GM12878 (cell line): ENCODE results near the gene MIPOL1. TPM values are rescaled to one million over a fixed set of nuclear protein-coding genes. Genes with fewer than 3 reads are reported as not detected.

ENCODE experiments used
- ATAC-seq: fragments of 200-7000 bp; cut with Tn5 transposase; 3 replicates; pipeline ENCODE4 v1.9.1; 2020; ENCODE audit warnings: mild to moderate bottlenecking, moderate library complexity
- BruUV-seq: library from RNA; stranded (reverse); fragments of 400-500 nt; replicated peaks from 2 replicates; lab custom pipeline; 2021; lab: Mats Ljungman, UMichigan
- CTCF ChIA-PET: fragments of 300-600 bp; sonication (Branson Sonifier 250); formaldehyde crosslinking; extraction: SDS; loops from one replicate; lab custom pipeline; 2021; ENCODE audit warnings: inconsistent platforms; lab: Yijun Ruan, JAX
- POLR2A ChIA-PET: fragments of 350-600 bp; formaldehyde crosslinking; extraction: SDS; loops from one replicate; lab custom pipeline; 2021; ENCODE audit warnings: inconsistent platforms; lab: Charles Lee
- RAD21 ChIA-PET: fragments of 300-600 bp; sonication (Branson Sonifier 250); formaldehyde crosslinking; loops from one replicate; lab custom pipeline; 2023; ENCODE audit warnings: antibody characterized with exemption; ENCODE audit not compliant: unreplicated experiment; lab: Charles Lee
- SMC1A ChIA-PET: fragments of 300-600 bp; sonication (Branson Sonifier 250); formaldehyde crosslinking; loops from one replicate; lab custom pipeline; 2023; ENCODE audit not compliant: unreplicated experiment, uncharacterized antibody; lab: Charles Lee
- DNase-seq: peaks from one replicate; pipeline ENCODE4 v3.0.0-alpha.2; 2011; ENCODE audit warnings: low read depth, low spot score
- FAIRE-seq: peaks from 3 replicates; lab custom pipeline; 2011; peaks lifted over from hg19 to GRCh38; lab: Jason Lieb, UNC
- H2AFZ ChIP-seq: 2 replicates; pipeline ENCODE4 v1.6.0; 2011; ENCODE audit warnings: low read depth, low read length, control low read depth; ENCODE audit not compliant: control insufficient read depth
- H3K27ac ChIP-seq: 2 replicates; pipeline ENCODE4 v1.5.1; 2011; ENCODE audit warnings: control low read depth; ENCODE audit not compliant: control insufficient read depth, insufficient read depth
- H3K27me3 ChIP-seq, 2 experiments: replicated peaks in 1 of 2; 2 replicates each; pipeline versions ENCODE4 v1.6.0 to v1.6.1; 2011; ENCODE audit warnings: low read length in 1 of 2; ENCODE audit not compliant: control insufficient read depth in 2 of 2, insufficient read depth in 2 of 2
- H3K36me3 ChIP-seq, 2 experiments: 2 replicates each; pipeline ENCODE4 v1.5.1; 2011; ENCODE audit warnings: low read length in 1 of 2; ENCODE audit not compliant: control insufficient read depth in 2 of 2, insufficient read depth in 2 of 2
- H3K4me1 ChIP-seq: 2 replicates; pipeline ENCODE4 v1.6.1; 2011; ENCODE audit warnings: mild to moderate bottlenecking, low read length, moderate library complexity, mixed read lengths; ENCODE audit not compliant: control insufficient read depth, insufficient read depth
- H3K4me2 ChIP-seq: 2 replicates; pipeline ENCODE4 v1.6.0; 2011; ENCODE audit warnings: control low read depth; ENCODE audit not compliant: control insufficient read depth, insufficient read depth
- H3K4me3 ChIP-seq: fragments of 200-600 bp; sonication (generic); 2 replicates; pipeline ENCODE4 v1.5.1; 2016
- H3K79me2 ChIP-seq: 2 replicates; pipeline ENCODE4 v1.6.0; 2011; ENCODE audit warnings: low read length; ENCODE audit not compliant: control insufficient read depth, insufficient read depth
- H3K9ac ChIP-seq: 2 replicates; pipeline ENCODE4 v1.8.0; 2011; ENCODE audit warnings: low read length, control low read depth, mixed read lengths; ENCODE audit not compliant: control insufficient read depth, insufficient read depth
- H3K9me3 ChIP-seq: replicated peaks from 3 replicates; pipeline ENCODE4 v1.5.1; 2011; ENCODE audit warnings: mild to moderate bottlenecking, low read length; ENCODE audit not compliant: control insufficient read depth, insufficient read depth
- H4K20me1 ChIP-seq: 2 replicates; pipeline ENCODE4 v1.6.0; 2011; ENCODE audit not compliant: control insufficient read depth, insufficient read depth
- ATF7 ChIP-seq: fragments of 450-650 bp; IDR thresholded peaks from 2 replicates; pipeline ENCODE4 v1.6.1; 2016; ENCODE audit warnings: low read depth, mild to moderate bottlenecking
- BRCA1 ChIP-seq: IDR thresholded peaks from 2 replicates; pipeline ENCODE4 v1.6.1; 2011; ENCODE audit warnings: low read depth, low read length, improper control_type of control experiment
- EP300 ChIP-seq, 2 experiments: fragments of 150-350 bp in 1 of 2; IDR thresholded peaks; 2 replicates each; pipeline ENCODE4 v1.6.1; 2011 to 2012; ENCODE audit warnings: low read depth in 2 of 2, low read length in 2 of 2, borderline replicate concordance in 1 of 2, improper control_type of control experiment in 1 of 2, inconsistent platforms in 1 of 2; ENCODE audit not compliant: control insufficient read depth in 1 of 2
- IKZF1 ChIP-seq: fragments of 450-650 bp; conservative IDR thresholded peaks from 2 replicates; pipeline ENCODE4 v1.6.1; 2017; ENCODE audit warnings: antibody characterized with exemption, mild to moderate bottlenecking
- KAT2A ChIP-seq: conservative IDR thresholded peaks from 2 replicates; pipeline ENCODE4 v1.6.1; 2011; ENCODE audit warnings: low read depth, low read length; ENCODE audit not compliant: control insufficient read depth
- MLLT1 ChIP-seq: fragments of 450-650 bp; IDR thresholded peaks from 2 replicates; pipeline ENCODE4 v1.6.1; 2016; ENCODE audit warnings: mild to moderate bottlenecking
- MTA2 ChIP-seq: fragments of 450-650 bp; IDR thresholded peaks from 2 replicates; pipeline ENCODE4 v1.6.1; 2016; ENCODE audit warnings: low read depth, mild to moderate bottlenecking, moderate library complexity
- NFXL1 ChIP-seq: fragments of 450-650 bp; IDR thresholded peaks from 2 replicates; pipeline ENCODE4 v1.6.1; 2017; ENCODE audit warnings: antibody characterized with exemption, mild to moderate bottlenecking, borderline replicate concordance
- RAD51 ChIP-seq: fragments of 450-650 bp; IDR thresholded peaks from 2 replicates; pipeline ENCODE4 v1.6.1; 2016; ENCODE audit warnings: moderate library complexity, mild to moderate bottlenecking, inconsistent platforms
- RELB ChIP-seq: fragments of 450-650 bp; IDR thresholded peaks from 2 replicates; pipeline ENCODE4 v1.6.1; 2017; ENCODE audit warnings: low read depth, mild to moderate bottlenecking, moderate library complexity
- SUPT20H ChIP-seq: IDR thresholded peaks from 2 replicates; pipeline ENCODE4 v1.6.1; 2011; ENCODE audit warnings: low read depth, mild to moderate bottlenecking, low read length, moderate library complexity, borderline replicate concordance; ENCODE audit not compliant: control insufficient read depth
- TARDBP ChIP-seq: IDR thresholded peaks from 2 replicates; pipeline ENCODE4 v1.6.1; 2016; ENCODE audit warnings: borderline replicate concordance
- USF1 ChIP-seq: IDR thresholded peaks from 2 replicates; pipeline ENCODE4 v1.6.1; 2011; ENCODE audit warnings: borderline replicate concordance, low read depth, mild to moderate bottlenecking, moderate library complexity, mixed read lengths, low read length; ENCODE audit not compliant: insufficient read depth; ENCODE audit errors: extremely low read length
- WRNIP1 ChIP-seq: IDR thresholded peaks from 2 replicates; pipeline ENCODE4 v1.6.1; 2011; ENCODE audit warnings: low read depth, low read length, improper control_type of control experiment, borderline replicate concordance
- YY1 ChIP-seq: IDR thresholded peaks from 2 replicates; pipeline ENCODE4 v1.6.1; 2011; ENCODE audit warnings: low read depth, mild to moderate bottlenecking, low read length
- ZNF207 ChIP-seq: fragments of 450-650 bp; IDR thresholded peaks from 2 replicates; pipeline ENCODE4 v1.6.1; 2014; ENCODE audit warnings: antibody characterized with exemption, mild to moderate bottlenecking, borderline replicate concordance
- ZSCAN29 ChIP-seq: fragments of 450-650 bp; IDR thresholded peaks from 2 replicates; pipeline ENCODE4 v1.6.1; 2017; ENCODE audit warnings: mild to moderate bottlenecking, moderate library complexity
- WGBS: methylation state at CpG from one replicate; pipeline ENCODE4 v1.1.6; 2016; ENCODE audit warnings: low lambda C conversion rate; ENCODE audit not compliant: insufficient replicate concordance, insufficient coverage; ENCODE audit errors: missing lambda C conversion rate; 5-methylcytosine and 5-hydroxymethylcytosine counted together
- in situ Hi-C: fragments of 300-500 bp; cut with MboI; formaldehyde crosslinking; loops from 9 replicates; pipeline ENCODE4 v1.14.3; 2018; ENCODE audit warnings: mixed read lengths
- intact Hi-C: fragments of 100-400 bp; cut with micrococcal nuclease; formaldehyde crosslinking; loops from one replicate; pipeline ENCODE4 v1.14.2; 2022; ENCODE audit not compliant: unreplicated experiment
- polyA plus RNA-seq, 11 experiments: library from polyadenylated mRNA; depleted of rRNA in 4 of 11; unstranded in 6 of 11; stranded (reverse) in 5 of 11; fragments of >200 nt; fragmentation: Nextera tagmentation in 4 of 11; fragmentation: Illumina TruSeq in 1 of 11; extraction: Ambion mirVana in 4 of 11; extraction: Trizol in 1 of 11; gene quantifications; 1 replicate in 1 of 11; 2 replicates in 10 of 11; pipeline versions ENCODE4 v1.2.1 to v1.2.3, GENCODE V29; 2011 to 2016; ENCODE audit warnings: inconsistent platforms in 2 of 11, missing spikeins in 2 of 11, low read depth in 1 of 11
- total RNA-seq, 4 experiments: library from RNA; depleted of rRNA in 3 of 4; stranded (reverse); fragments of >200 nt in 3 of 4; fragmentation: Illumina TruSeq in 1 of 4; extraction: Trizol in 1 of 4; gene quantifications; 2 replicates each; pipeline versions ENCODE4 v1.2.1 to v1.2.3, GENCODE V29; 2013 to 2021
- TF ChIP-seq, protein P1 (sequence below): fragments of 450-650 bp; IDR thresholded peaks from 2 replicates; pipeline ENCODE4 v1.6.1; 2014; ENCODE audit warnings: mild to moderate bottlenecking
- TF ChIP-seq, protein P2 (sequence below): fragments of 450-650 bp; IDR thresholded peaks from 2 replicates; pipeline ENCODE4 v1.6.1; 2016; ENCODE audit warnings: mild to moderate bottlenecking

Gene MIPOL1
- total and polyA plus RNA-seq, 10 of the 15 experiments (the other 5 are each of a cell fraction or from before 2014, with no cell fraction given): 0.06 TPM; not detected in 9

GRCh38 chr14:37539992-37540391 is 342.3 kb downstream of the MIPOL1 start (continued):
- TF ChIP-seq, protein P1, sequence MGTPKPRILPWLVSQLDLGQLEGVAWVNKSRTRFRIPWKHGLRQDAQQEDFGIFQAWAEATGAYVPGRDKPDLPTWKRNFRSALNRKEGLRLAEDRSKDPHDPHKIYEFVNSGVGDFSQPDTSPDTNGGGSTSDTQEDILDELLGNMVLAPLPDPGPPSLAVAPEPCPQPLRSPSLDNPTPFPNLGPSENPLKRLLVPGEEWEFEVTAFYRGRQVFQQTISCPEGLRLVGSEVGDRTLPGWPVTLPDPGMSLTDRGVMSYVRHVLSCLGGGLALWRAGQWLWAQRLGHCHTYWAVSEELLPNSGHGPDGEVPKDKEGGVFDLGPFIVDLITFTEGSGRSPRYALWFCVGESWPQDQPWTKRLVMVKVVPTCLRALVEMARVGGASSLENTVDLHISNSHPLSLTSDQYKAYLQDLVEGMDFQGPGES: no peak
- TF ChIP-seq MLLT1 (no peak), KAT2A (no peak), EP300 (IDR thresholded peaks at IDR 0.05; ENCODE audit: borderline replicate concordance in 1 of 2, control insufficient read depth in 1 of 2, low read depth in 2 of 2, low read length in 2 of 2) (no peak), BRCA1 (no peak), IKZF1 (no peak), YY1 (no peak), ZNF207 (no peak), USF1 (no peak)

- POLR2A ChIA-PET: no interaction called here
- no TSS peak for BruUV-seq
- H3K79me2 ChIP-seq: no peaks in the 10 kb centered on the region
- DNase-seq (no peak), FAIRE-seq (no peak), ATAC-seq (no peak)
- H3K9me3 ChIP-seq: no peaks in the 10 kb centered on the region
- no peak overlapping the region for H2AFZ ChIP-seq
- no peaks in the 10 kb centered on the region for H3K36me3 ChIP-seq
- CTCF ChIA-PET: no interaction called here
- SMC1A ChIA-PET: no interaction called here
- intact Hi-C loops: no loop called here
- no peak overlapping the region for H3K27ac ChIP-seq
- in situ Hi-C loops: no loop called here
- H3K4me1 ChIP-seq: no peaks in the 10 kb centered on the region
- no peak overlapping the region for H3K9ac ChIP-seq
- no peaks in the 10 kb centered on the region for H3K27me3 ChIP-seq
- 0% methylated on average over 2 of the region's 2 CpGs for WGBS
- no peak overlapping the region for H3K4me3 ChIP-seq
- no peaks in the 10 kb centered on the region for H4K20me1 ChIP-seq
- H3K4me2 ChIP-seq: no peak overlapping the region
- RAD21 ChIA-PET: no interaction called here
- TF ChIP-seq NFXL1 (no peak), RAD51 (no peak), WRNIP1 (no peak), SUPT20H (no peak), MTA2 (no peak), TARDBP (no peak), ZNF207 (no peak), ATF7 (no peak), ZSCAN29 (no peak), RELB (no peak)
- TF ChIP-seq, protein P2, sequence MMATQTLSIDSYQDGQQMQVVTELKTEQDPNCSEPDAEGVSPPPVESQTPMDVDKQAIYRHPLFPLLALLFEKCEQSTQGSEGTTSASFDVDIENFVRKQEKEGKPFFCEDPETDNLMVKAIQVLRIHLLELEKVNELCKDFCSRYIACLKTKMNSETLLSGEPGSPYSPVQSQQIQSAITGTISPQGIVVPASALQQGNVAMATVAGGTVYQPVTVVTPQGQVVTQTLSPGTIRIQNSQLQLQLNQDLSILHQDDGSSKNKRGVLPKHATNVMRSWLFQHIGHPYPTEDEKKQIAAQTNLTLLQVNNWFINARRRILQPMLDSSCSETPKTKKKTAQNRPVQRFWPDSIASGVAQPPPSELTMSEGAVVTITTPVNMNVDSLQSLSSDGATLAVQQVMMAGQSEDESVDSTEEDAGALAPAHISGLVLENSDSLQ: no peak
Observed at GRCh38 chr14:37544407-37544806, 346.7 kb downstream of the MIPOL1 start.
